GM18508 (cell line): ENCODE data around the gene INSYN2A.

ENCODE experiments used
- ATAC-seq: cut with Tn5 transposase; IDR thresholded peaks from one replicate; pipeline ENCODE4 v1.9.1; 2021; ENCODE audit warnings: moderate number of reproducible peaks; ENCODE audit not compliant: insufficient read depth, unreplicated experiment

The INSYN2A gene

DNA sequence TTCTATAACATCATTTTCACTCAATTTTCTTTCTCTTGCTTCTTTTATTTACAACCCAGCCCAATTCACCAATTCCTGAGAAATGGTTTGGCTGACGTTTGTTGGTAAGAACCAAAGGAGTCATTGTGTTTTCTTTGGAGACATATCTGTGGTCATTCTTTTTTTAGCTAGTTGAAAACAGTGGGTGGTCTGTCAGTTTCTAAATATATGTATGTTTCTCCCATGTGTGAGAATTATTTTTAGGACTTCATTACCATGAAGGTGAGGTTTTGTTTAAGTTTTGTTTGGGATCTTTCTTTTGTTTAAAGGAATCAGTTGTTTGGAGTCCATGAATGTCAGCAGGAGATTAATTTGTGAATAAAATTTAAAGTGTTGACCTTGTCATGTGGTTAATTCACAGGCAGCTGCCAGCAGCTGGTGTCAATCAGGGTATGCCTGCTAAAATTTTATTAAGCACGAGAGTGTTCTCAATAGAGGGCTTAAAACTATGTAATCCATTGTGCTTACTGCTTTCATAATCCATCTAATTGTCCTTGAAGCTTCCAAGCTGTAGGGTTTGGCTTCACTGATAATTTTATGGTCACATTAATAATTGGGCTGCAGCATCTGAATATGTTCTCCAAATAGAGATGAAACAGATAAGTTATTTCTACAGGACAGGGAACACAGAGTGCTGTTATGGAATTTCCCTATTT lies 38.7 kb downstream of the INSYN2A start:
- no peak for ATAC-seq

DNA sequence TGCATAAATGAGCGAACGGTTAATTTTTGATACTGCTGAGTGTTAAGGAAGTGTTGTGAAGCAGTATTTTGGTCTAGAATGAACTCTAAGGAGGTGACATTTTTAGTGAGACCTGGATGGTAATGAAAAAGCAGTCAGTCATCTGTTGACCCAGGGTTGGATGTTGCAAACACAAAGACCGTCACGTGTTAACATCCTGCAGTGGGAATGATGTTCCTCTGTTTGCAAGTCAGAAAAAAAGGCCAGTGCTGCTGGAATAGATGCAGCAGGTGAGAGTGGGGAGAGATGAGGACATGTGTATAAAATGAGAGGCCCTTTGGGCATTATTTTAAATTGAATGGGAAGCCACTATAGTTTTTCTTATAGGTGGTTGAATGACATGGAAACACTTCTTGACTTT lies 39.3 kb downstream of the INSYN2A start:
- no peak for ATAC-seq

GRCh38 chr10:127154831-127155620 lies 41.4 kb downstream of the INSYN2A start:
- ATAC-seq, result no peak

GRCh38 chr10:127153181-127153580 lies 43.2 kb downstream of the INSYN2A start:
- ATAC-seq, result no peak

- no peak for ATAC-seq
Measured at GRCh38 chr10:127151981-127152699, 44.3 kb downstream of the INSYN2A start.

- ATAC-seq, result no peak
Measured at GRCh38 chr10:127151541-127151940, 44.9 kb downstream of the INSYN2A start.

DNA sequence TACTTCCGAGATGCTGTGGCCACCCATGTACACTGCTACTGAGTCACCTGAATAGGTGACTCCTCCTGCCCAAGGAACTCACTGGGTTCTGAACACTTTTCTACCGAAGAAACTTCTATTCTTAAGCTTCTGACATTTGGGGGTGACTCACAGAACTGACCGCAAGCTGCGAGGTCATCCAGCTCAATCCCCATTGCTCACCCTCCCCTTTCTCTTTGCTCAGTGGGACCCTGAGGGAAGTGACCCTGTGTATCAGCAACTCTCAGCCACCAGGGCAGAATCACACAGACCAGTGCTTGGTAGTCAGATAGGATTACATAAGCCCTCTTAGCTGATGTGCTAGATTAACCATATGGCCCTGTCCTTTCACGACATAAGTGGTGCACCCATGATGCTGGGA lies 46.3 kb downstream of the INSYN2A start:
- no peak for ATAC-seq

DNA sequence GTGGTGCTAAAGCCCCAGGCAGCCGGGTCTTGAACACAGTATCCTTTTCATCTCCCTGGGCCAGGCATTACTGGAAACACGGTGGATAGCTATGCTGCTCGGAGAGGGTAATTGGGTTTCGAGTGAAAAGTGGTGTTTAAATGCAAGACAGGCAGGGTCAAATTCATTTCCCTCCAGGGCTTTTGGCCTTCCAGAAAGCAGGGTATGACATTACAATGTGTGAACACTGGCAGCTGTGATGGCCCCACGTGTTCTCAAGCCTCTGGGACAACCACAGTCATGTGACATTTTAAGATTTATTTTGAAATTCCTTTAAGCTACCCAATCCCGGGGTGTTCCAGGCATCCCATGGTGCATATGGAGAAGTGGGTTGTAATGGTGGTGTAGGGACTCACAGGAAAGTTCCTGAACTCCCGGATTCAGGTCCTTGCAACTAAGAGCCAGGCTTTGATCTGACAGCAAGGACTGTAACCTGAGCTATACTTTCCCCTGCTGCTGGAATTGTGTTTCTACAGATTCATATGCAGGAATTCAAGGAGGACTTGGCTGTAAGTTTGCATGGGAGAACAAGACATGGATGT lies 46.8 kb downstream of the INSYN2A start:
- no peak for ATAC-seq

DNA sequence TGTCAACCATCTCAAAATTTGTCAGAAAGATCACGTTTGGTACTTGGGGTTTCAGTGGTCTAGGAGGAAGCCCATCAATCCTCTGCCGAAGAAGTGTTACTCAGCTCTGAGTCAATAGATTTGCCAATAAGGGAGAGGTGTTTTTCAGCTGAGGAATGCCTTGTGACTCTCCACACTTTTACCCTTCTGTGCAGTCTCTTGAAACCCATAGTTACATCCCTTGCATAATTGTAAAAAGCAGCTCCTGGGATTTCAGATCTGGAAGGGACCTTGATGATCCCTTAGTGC lies 47.5 kb downstream of the INSYN2A start:
- no peak for ATAC-seq

DNA sequence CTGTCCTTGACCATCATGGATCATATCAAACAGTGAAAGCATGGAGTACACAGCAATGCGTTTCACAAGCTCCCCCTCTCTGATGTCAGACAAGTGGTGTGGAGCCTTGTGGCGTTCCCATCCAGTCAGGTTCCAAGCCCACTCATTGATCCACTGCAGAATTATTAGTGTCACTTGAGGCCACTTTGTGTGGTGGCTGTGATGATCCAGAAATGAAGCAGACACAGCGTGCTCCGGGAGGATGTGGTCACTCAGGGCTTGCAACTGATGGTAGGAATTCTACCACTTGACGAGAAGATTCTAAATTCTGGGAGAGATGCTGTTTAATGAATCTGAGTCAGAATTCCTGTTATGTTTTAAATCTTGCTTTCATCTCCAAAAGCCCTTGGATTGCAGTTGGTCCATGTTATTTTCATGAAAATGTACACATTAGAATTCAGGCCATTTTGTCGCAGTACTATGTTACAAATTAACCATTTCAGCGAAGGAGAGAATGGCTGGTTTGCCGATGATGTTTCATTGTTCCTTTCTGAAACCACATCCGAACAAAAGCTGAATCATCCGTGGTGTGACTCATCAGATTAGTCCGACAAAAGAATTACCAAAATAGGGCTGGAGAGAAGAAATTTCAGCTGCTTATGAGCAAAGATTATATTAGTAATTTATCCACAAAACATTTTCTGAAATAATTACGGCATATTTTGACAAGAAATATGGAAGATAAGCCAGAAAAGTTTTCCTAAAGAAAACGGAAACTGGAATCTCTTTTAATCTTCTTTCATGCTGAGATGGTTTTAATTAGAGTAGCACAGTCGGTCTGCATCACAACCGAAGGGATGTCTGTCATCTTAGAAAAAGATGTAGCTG lies 48.1 kb downstream of the INSYN2A start:
- ATAC-seq, result no peak

DNA sequence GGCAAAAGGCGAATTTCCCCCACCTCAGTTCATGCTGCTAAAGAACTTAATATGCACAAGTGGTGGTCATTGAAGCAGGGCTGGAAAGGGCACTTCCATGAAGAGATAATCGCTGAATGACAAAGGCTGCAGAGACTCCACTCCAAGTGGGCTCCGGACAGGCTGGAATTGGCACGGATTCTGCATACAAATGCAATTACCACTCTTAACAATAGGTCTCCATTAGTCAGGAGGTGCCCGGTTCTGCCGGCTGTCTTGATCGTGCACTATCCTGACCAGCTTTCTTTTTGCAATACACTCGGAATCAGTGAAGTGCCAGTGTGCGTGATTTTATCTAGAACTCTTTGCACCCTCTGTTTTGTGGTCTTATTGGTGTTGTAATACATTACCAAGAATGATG lies 49.7 kb downstream of the INSYN2A start:
- ATAC-seq, result no peak
